Tibial artery (tissue), 4 donors: ENCODE results near the gene BANK1.

Experiments
- DNase-seq, 2 donors: peaks; one replicate each; pipeline ENCODE4 v3.0.0-alpha.2; 2019
- H3K27ac ChIP-seq, 2 donors: fragments of 200-600 bp; sonication (generic) in 1 of 2; 1 replicate in 1 of 2; 2 replicates in 1 of 2; pipeline ENCODE4 v1.5.1; 2018 to 2019; ENCODE audit warnings: mild to moderate bottlenecking in 1 of 2
- H3K27me3 ChIP-seq, 2 donors: fragments of 200-600 bp; sonication (generic) in 1 of 2; one replicate each; pipeline versions ENCODE4 v1.5.1 to v1.6.0; 2016 to 2019
- H3K36me3 ChIP-seq, 3 donors: fragments of 200-600 bp; sonication (generic) in 2 of 3; one replicate each; pipeline ENCODE4 v1.5.1; 2016 to 2019; ENCODE audit warnings: mild to moderate bottlenecking in 2 of 3
- H3K4me1 ChIP-seq, 4 donors: fragments of 200-600 bp; sonication (generic) in 2 of 4; 1 replicate in 3 of 4; 2 replicates in 1 of 4; pipeline ENCODE4 v1.5.1; 2016 to 2019
- H3K4me3 ChIP-seq, 2 donors: fragments of 200-600 bp; sonication (generic) in 1 of 2; 1 replicate in 1 of 2; 2 replicates in 1 of 2; pipeline ENCODE4 v1.5.1; 2018 to 2019; ENCODE audit warnings: mild to moderate bottlenecking in 2 of 2
- H3K9me3 ChIP-seq, 3 donors: fragments of 200-600 bp; sonication (generic) in 1 of 3; one replicate each; pipeline ENCODE4 v1.5.1; 2016 to 2019
- intact Hi-C: fragments of 100-400 bp; cut with DNase I; formaldehyde crosslinking; loops from one replicate; pipeline ENCODE4 v1.15.0; 2023; ENCODE audit warnings: low total_unique reads
- TF ChIP-seq, protein P1 (sequence below), 2 experiments: fragments of 200-600 bp in 1 of 2; fragments of 450-650 bp in 1 of 2; IDR thresholded peaks; one replicate each; pipeline ENCODE4 v1.5.1; 2017 to 2019; ENCODE audit warnings: antibody characterized with exemption in 2 of 2, mild to moderate bottlenecking in 1 of 2, moderate library complexity in 1 of 2

BANK1 gene

DNA sequence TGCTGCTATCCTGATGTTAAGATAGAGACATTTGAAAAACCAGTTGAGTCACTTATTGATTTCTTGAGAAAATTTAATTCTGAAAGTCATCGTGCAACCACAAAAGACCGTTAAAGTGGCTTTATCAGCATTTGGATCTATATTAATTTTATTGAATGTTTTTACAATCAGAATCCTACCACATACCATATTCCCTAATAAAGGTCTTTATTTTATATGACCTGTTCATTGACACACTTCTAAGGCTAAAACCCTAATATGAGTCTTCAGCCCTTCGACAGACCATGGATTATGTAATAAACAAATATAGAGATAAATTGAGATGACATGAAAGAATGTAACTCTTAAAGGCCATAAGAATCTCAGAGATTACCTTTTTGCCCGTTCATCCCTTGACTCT lies 68.1 kb downstream of the BANK1 start:
- DNase-seq = no peak
- Histone ChIP-seq H3K9me3 (no peaks in the 10 kb centered on the region), H3K27me3 (no peaks in the 10 kb centered on the region), H3K4me3 (no peak overlapping the region), H3K27ac (no peak overlapping the region), H3K36me3 (no peaks in the 10 kb centered on the region), H3K4me1 (no peaks in the 10 kb centered on the region)
- intact Hi-C loops = no loop called here
- TF ChIP-seq, protein P1, sequence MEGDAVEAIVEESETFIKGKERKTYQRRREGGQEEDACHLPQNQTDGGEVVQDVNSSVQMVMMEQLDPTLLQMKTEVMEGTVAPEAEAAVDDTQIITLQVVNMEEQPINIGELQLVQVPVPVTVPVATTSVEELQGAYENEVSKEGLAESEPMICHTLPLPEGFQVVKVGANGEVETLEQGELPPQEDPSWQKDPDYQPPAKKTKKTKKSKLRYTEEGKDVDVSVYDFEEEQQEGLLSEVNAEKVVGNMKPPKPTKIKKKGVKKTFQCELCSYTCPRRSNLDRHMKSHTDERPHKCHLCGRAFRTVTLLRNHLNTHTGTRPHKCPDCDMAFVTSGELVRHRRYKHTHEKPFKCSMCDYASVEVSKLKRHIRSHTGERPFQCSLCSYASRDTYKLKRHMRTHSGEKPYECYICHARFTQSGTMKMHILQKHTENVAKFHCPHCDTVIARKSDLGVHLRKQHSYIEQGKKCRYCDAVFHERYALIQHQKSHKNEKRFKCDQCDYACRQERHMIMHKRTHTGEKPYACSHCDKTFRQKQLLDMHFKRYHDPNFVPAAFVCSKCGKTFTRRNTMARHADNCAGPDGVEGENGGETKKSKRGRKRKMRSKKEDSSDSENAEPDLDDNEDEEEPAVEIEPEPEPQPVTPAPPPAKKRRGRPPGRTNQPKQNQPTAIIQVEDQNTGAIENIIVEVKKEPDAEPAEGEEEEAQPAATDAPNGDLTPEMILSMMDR (IDR thresholded peaks at IDR 0.05) = no peak

DNA sequence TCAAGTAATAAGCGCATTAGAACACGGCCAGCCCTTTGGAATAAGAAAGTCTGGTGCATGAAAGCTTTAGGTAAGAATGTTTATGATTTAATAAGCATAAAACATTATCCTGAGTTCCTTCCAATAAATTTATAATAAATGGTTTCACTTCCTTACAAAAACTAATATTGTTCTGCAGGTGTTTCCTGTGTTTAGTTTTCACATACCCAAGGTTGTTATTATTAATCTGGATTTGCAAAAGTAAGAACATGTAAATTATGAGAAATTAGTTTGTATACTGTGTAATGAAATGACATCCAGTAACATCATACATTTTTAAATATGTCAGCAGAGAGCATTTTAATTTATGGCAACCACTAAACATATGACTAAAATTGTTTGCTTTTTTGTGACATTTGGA lies 72.1 kb downstream of the BANK1 start:
- TF ChIP-seq, protein P1 (IDR thresholded peaks at IDR 0.05) = no peak
- H3K4me3 ChIP-seq = no peak overlapping the region
- no peaks in the 10 kb centered on the region for H3K27me3 ChIP-seq
- intact Hi-C loops = no loop called here
- no peaks in the 10 kb centered on the region for H3K9me3 ChIP-seq
- no peaks in the 10 kb centered on the region for H3K4me1 ChIP-seq
- no peaks in the 10 kb centered on the region for H3K36me3 ChIP-seq
- no peak overlapping the region for H3K27ac ChIP-seq
- no peak for DNase-seq

DNA sequence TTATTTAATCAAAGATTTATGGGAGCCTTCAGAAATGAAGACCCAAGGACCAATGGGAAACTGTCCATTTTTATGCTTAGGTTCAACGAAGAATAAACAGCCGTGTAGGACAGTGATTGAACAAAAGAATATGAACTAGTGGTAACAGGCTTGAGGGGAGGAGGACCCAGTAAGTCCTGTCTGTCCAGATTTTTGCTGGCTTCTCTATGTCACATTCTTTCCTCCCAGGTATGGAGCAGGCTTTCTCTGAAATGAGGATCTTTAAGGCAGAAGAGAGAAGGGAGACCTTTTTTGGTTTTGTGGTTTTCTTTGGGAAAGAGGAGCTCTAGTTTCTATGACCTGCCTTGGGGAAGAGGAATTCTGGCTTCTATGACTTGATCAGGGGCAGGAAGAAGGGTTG lies 74.1 kb downstream of the BANK1 start:
- Histone ChIP-seq H3K36me3 (no peaks in the 10 kb centered on the region), H3K9me3 (no peaks in the 10 kb centered on the region), H3K27me3 (no peaks in the 10 kb centered on the region), H3K4me1 (no peaks in the 10 kb centered on the region), H3K27ac (no peak overlapping the region), H3K4me3 (no peak overlapping the region)
- intact Hi-C loops = no loop called here
- DNase-seq = no peak
- TF ChIP-seq, protein P1 (IDR thresholded peaks at IDR 0.05) = no peak

DNA sequence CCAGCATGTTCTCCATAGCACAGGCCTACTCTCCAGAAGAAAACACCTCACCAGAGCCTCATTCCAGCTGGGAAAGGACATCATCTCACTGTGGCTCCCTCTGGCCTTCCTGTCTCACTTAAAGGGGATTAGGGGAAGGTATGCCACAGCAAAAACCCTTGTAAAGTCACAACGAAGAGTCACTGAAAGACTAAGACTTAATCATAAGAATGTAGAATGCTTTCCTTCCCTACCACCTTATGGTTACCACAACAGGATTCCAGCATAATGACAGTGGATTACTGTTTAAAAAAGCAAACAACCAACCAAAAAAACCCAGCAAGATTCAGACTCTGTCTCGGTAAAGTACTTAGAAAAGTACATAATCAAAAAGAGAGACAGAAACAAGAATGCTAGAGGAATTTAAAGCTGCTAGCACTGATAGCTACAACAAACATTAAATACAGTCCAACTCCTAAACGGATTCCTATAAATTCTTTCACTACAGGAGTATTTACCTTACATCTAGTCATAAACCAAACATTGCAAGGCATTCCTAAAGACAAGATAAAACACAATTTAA lies 75.1 kb downstream of the BANK1 start:
- no peak for DNase-seq
- H3K4me1 ChIP-seq = no peaks in the 10 kb centered on the region
- H3K27me3 ChIP-seq = no peaks in the 10 kb centered on the region
- TF ChIP-seq, protein P1 (IDR thresholded peaks at IDR 0.05) = no peak
- H3K27ac ChIP-seq = no peak overlapping the region
- intact Hi-C loops = no loop called here
- no peaks in the 10 kb centered on the region for H3K36me3 ChIP-seq
- no peaks in the 10 kb centered on the region for H3K9me3 ChIP-seq
- H3K4me3 ChIP-seq = no peak overlapping the region

DNA sequence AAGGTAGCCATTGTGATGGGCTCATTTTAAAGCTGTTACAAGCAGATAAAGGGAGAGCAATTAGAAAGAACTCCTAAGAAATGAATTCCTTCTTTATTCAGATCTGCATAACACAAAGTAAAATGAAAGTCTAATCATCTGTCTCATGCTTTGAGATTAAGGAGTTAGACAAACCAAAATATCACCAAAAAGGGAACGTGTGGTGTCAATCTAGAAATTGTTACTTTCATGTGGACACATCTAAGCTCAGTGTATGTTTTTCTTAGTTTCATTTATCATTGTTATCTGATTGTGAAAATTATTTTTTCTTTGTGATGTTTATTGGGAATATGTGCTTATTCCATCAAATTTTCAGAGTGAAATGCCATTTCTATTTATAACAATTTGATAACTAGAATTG lies 80.3 kb downstream of the BANK1 start:
- Histone ChIP-seq H3K4me1 (no peaks in the 10 kb centered on the region), H3K36me3 (no peaks in the 10 kb centered on the region), H3K9me3 (no peaks in the 10 kb centered on the region), H3K4me3 (no peak overlapping the region), H3K27me3 (no peaks in the 10 kb centered on the region), H3K27ac (no peak overlapping the region)
- intact Hi-C loops = no loop called here
- TF ChIP-seq, protein P1 (IDR thresholded peaks at IDR 0.05) = no peak
- DNase-seq = no peak
